GM18861 (cell line): ENCODE measurements around the gene OXA1L.
"Not testable (repeated sequence)": the region's sequence is repeated elsewhere in the genome, so short reads cannot be mapped to it uniquely, and the experiment has no call there.

Experiments used
- ATAC-seq: cut with Tn5 transposase; IDR thresholded peaks from one replicate; pipeline ENCODE4 v1.9.1; 2021; ENCODE audit not compliant: unreplicated experiment

OXA1L gene

DNA sequence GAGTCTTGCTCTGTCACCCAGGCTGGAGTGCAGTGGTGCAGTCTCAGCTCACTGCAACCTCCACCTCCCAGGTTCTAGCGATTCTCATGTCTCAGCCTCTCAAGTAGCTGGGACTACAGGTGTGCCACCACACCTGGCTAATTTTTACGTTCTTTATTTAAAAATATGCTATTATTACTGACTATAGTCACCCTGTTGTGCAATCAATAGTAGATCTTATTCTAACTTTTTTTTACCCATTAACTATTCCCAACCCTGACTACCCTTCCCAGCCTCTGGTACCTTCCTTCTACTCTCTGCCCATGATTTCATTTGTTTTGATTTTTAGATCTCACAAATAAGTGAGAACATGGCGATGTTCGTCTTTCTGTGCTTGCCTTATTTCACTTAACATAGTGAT is 2.5 kb downstream of the OXA1L start:
- ATAC-seq, result no peak

DNA sequence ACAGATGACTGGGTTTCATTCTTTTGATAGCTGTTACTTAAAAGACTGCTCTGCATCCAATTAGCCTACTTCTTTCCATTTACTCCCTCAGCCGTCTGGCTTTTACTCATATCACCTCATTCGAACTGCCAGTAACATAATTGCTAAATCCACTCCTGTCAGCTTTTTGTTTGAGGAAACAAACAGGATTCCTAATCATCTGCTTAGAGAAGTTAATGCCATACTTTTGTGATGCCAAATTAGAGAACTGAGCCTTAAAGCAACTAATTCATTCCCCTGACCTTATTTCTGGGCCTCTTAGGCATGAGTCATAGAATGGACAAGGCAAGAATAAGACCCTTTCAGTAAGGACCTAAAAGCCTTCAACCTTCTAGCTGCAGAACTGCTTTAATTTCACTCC is 2.9 kb downstream of the OXA1L start:
- ATAC-seq, result no peak

DNA sequence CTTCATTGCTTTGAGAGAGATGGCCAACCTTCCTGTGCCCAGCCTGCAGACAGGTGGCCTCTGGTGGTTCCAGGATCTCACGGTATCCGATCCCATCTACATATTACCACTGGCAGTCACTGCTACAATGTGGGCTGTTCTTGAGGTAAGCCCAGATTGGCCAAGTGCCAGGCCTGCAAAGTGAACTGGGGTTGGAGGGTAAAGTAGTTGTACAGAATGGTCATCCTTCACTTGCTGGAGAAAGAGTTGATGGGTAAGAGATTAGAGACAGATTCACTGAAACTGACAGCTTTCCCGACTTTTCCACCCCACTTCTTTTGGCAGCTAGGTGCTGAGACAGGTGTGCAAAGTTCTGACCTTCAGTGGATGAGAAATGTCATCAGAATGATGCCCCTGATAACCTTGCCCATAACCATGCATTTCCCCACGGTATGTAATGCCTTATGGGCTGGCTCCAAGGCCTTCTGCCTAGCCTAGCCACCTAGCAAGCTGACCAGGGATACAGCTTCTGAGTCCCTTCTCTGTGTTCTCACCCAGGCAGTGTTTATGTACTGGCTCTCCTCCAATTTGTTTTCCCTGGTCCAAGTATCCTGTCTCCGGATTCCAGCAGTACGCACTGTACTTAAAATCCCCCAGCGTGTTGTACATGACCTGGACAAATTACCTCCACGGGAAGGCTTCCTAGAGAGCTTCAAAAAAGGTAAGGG is 4.1 kb downstream of the OXA1L start:
- no peak for ATAC-seq

DNA sequence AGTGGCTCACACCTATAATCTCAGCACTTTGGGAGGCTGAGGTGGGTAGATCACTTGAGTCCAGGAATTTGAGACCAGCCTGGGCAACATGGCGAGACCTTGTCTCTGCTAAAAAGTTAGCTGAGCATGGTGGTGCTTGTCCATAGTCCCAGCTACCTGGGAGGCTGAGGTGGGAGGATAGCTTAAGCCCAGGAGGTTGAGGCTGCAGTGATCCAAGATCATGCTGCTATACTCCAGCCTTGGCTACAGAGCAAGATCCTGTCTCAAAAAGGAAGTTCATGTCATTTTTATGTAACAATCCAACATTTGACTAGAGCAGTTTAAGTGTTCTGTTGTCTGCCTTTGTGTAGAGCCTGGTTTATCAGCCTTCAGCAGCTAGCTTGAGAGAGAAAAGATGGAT is 6.2 kb downstream of the OXA1L start:
- ATAC-seq, result no peak

DNA sequence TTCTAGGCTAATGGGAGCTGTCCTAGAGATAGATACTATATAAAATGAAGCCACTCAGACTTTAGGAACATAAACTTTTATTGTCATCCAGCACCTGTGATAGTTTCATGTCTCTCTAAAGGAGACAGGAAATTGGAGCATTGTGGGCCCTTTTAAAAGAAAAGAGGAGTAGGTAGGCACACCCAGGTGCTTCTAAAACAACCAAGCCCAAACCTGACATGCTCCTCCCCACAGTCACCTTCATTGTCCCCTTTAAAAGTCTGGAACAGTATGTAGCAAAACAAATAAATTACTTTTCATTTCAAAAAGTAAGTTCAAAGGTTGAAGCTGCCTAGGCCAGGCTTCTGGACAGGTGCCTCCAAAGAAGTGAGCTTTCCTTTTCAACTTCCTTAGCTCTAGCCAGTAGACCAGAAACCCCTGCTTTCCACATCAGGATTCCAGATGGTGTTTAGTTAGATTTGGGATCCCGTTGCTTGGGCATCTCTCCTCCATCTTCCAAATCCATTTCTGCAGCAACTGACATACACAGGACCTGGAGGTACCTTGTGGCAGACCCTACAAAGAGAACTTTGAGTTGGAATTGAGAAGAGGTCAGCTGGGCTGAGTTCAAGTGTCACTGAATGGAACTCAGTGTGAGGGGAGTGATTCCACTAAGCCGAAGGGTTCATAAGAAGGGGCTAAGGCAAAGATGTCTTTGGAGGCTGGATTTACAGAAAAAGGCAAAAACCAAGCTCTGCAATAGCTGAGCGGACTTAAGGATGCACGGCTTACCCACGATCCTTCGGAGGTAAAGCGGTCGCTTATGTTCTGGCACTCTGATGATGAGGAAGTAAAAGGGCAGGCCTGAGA is 6.9 kb downstream of the OXA1L start:
- no peak for ATAC-seq

DNA sequence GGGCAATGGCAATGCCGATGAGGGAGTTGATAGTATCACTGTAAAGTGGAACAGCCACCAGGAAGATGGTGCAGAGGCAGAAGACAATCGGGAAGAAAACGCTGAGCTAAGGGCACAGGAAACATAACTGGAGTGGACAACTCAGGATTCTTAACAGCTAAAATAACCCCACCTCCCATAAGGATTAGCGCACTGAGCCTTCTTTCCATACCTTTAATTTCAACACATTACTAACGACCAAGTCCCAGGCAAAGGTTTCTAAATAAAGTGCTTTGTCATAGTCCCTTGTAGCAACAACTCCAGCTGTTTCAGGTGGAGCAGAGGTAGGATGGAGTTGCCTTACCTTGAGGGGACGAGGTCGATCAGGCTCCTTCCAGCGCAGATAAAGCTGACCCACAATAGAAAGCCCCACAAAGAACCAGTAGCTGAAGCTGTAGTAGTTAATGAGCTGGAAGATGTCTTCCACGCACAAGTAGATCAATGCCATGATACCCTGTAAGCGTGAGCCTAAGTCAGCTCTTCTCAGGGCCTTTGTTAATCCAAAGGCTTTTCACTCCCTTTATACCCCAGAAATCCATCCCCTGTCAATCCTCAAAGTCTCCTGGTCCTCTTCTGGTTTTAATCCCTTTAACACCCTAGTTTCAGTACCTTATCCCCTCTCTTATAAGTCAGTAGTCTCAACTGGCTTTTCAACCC is 7.7 kb downstream of the OXA1L start:
- ATAC-seq, result no peak

DNA sequence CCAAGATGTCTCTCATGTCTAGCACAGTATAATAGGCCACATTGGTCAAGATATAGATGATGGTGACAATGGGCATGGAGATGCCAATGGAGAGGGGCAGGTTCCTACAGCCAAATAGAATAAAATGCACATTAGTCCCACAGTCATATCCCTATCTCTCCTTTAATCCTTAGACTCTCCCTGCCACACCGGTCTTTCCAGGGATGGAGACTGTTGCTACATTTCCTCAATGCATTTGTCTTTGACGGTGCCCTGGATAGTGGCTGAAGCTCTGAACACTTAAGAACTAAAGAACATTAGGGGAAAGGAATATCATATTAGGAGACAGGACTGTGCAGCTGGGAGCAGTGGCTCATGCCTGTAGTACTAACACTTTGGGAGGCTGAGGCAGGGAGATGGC is 9.7 kb downstream of the OXA1L start:
- ATAC-seq, result no peak

DNA sequence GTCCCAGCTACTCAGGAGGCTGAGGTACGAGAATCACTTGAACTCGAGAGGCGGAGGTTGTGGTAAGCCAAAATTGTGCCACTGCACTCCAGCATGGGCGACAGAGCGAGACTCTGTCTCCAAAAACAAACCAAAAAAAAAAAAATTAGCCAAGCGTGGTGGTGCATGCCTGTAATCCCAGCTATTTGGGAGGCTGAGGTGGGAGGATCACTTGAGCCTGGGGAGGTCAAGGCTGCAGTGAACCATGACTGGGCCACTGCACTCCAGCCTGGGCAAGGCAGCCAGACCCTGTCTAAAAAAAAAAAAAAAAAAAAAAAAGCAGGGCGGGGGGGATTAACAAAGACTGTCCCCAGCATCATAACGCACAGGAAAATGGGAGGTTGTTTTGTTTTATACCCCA is 10.4 kb downstream of the OXA1L start:
- not testable (repeated sequence) for ATAC-seq

DNA sequence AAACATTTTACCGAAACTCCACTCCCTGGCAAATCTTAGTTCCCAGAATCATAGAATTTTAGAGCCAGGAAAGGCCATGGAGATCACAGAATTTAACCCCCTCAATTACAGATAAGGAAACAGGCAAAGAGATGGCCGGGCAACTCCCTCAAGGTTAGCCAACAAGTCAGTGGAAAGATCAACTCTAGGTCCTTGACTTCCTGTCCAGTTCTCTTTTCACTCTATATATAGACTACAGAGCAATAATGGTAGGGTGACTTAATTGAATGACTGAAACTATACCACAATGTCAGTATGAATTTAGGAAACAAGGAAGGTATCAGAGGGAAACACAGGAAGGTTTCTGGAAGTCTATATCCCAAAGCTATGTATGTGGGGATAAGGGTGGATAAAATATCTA is 11.6 kb downstream of the OXA1L start:
- no peak for ATAC-seq

DNA sequence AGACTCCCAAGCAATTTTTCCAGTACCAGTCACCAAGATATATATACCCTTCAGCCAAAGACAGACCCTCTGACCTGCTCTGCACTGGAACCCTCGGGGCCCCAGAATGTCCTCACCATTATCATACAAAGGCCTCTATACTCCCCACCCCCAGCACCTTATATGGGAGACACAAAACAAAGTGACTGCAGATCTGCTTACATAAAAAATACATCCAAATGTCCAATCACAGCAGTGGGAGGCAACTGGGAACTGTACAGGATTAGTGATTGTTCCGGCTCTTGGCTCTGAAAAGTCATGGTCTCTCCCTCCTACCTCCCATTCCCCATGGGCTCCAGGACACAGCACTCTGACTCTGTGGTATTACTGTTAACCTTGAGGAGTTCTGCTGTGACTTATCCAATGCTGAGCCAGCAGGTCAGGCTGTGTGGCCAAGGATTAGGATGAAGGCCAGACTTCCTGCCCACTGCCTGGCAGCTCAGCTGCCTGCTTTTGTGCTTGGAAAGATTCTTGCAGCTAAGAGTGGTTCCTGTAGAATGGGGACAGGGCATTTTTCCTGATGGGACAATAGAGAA is 13.7 kb downstream of the OXA1L start:
- no peak for ATAC-seq

DNA sequence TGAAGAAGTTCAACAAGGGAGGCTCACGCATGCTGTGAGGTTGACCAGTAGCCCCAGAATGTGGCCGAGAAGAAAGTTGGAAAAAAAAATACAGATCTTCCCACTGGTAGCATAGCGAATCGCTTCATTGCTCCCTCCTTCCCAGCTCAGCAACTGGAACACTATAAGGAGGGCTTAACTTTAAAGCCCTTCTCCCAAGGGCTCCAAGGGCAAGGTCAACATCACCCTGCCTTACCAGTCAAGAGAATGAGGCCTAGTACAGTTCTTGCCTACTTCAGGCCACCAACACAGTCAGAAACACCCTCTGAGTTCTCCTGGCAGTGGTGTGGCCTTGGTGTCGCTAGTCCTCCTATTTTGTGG is 14.4 kb downstream of the OXA1L start:
- no peak for ATAC-seq

DNA sequence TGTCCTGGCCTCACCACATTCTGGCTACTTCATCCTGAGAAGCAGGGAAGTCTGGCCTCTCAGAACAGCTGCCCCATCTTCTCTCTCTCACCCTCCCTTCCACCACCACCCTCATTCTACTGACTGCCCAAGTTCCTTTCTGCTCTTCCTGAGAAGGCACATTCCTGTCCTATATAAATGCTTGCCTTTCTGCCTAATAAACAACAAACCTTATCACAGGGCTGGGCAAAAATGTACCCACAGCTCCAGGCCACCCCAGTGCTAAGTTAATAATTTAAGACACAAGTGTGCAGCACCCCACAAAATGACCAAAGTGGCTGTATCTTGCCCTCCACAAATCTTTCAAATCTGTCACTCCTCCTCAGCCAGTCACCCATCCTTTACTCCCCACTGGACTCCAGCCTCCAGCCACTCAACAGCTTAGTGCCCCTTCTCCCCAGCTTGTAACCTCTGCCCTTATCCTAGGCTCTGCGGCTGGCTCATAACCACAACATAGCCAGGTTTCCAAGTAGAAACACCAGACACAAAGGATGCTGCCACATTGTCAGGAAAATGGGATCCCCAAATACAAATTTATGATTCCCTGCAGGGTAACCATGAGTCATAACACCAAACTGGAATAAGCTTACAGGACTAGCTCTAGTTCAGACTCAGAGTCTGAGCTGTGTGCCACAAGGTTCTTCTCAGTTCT is 15.0 kb downstream of the OXA1L start:
- no peak for ATAC-seq

DNA sequence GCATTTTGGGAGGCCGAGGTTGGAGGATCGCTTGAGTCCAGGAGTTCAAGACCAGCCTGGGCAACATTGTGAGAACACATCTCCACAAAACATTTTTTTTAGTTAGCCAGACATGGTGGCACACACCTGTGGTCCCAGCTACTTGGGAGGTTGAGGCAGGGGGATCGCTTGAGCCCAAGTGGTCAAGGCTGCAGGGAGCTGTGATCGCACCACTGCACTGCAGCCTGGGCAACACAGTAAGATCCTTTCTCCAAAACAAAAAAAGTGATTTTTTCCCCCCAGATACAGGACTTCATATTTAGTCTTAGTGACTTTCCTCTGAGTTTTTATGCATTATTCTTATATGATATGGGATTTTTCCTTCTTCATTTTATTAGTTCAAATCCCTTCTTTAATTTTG is 20.2 kb downstream of the OXA1L start:
- ATAC-seq, result no peak

DNA sequence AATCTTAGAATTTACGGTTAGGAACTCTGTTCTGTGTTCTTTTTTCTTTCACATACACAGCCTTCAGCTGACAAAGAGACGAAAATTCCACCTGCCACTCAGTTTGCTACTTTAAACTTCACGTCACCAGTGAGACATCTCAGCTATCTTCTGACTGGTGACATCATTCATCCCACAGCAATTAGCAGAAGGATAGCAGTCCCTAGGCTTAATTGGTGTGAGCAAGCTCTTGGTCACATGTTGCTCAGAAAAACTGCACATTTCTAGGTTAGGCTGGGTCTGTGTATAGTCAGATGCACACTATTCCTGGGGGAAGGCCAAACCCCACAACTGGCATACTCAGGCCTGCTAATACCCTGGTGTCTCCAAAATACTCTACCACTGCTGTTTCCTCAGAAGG is 24.8 kb downstream of the OXA1L start:
- ATAC-seq, result no peak

DNA sequence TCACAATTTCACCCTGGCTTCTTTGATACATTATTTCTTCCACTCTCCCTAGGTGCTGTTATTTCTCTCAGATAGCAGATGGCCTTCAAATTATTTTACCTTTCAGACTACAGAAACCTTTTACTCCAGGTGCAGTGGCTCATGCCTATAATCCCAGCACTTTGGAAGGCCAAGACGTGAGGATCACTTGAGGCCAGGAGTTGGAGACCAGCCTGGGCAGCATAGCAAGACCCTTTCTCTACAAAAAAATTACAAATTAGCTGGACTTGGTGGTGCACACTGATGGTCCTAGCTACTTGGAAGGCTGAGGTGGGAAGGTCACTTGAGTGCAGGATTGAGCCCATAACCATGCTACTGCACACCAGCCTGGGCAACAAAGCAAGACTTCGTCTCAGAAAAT is 25.7 kb downstream of the OXA1L start:
- ATAC-seq, result no peak

DNA sequence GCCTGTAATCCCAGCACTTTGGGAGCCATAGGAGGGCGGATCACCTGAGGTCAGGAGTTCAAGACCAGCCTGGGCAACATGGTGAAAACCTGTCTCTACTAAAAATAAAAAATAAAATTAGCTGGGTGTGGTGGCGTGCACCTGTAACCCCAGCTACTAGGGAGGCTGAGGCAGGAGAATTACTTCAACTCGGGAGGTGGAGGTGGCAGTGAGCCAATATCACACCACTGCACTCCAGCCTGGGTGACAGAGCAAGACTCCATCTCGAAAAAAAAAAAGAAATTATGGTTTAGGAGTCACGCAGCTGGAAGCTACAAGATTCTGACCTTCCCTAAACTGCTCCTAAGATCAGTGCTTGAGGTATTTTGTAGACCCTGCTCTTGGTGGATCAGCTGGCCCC is 27.1 kb downstream of the OXA1L start:
- ATAC-seq, result not testable (repeated sequence)

DNA sequence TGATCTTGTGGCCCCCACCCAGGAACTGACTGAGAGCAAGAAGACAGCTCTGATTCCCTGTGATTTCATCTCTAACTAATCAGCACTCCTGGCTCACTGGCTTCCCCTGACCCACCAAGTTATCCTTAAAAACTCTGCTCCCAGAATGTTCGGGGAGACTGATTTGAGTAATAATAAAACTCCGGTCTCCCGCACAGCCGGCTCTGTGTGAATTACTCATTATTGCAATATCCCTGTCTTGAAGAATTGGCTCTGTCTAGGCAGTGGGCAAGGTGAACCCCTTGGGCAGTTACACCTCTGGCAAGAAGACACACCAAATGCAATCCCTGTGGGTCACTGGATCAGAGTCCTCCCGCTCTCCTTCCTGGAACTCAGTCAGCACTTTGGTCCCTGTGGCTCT is 27.5 kb downstream of the OXA1L start:
- ATAC-seq, result no peak

DNA sequence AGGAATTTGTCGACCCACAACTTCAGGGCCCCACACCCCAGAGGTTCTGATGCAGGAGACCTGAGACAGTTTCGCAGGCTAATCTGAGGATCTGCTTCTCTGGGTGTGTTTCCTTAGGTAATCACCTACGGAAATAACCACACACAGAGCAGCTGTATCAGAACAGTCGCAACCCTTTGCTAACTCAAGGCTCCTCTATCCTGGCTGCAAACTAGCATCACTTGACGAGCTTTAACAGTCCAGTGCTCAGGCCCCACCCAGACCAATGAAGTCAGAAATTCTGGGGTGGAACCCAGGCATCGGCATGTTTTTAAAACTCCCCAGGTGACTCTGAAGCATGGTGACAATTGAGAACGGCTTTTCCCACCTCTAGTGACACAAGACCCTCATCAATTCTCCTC is 28.1 kb downstream of the OXA1L start:
- ATAC-seq, result no peak

DNA sequence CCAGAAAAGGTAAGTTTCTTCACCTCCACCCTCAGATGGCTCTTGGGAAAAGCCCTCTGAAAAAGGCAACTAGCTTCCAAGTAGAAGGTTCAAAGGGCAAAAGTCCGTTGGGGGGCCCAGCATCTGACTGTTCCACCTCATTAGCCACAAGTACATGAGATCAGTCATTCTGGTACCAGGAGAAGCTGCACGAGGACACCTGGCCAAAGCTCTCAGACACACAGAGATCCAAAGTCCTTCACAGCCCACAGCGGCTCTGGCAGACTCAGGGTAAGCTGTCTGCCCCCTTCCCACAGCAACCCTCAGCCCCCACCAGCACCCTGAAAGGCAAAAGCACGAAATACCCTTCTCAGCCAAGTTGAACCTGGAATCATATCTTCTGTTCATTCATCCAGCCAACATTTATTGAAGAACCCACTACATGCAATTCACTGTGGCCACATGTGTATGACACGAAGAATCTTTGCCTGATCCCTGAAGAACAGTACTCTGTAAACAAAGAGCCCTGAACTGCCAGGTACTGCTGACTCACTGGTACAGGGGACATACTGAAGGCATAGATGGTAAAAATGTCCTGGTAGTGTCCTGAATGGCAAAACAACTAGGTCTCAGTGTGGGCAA is 29.7 kb downstream of the OXA1L start:
- ATAC-seq, result no peak

DNA sequence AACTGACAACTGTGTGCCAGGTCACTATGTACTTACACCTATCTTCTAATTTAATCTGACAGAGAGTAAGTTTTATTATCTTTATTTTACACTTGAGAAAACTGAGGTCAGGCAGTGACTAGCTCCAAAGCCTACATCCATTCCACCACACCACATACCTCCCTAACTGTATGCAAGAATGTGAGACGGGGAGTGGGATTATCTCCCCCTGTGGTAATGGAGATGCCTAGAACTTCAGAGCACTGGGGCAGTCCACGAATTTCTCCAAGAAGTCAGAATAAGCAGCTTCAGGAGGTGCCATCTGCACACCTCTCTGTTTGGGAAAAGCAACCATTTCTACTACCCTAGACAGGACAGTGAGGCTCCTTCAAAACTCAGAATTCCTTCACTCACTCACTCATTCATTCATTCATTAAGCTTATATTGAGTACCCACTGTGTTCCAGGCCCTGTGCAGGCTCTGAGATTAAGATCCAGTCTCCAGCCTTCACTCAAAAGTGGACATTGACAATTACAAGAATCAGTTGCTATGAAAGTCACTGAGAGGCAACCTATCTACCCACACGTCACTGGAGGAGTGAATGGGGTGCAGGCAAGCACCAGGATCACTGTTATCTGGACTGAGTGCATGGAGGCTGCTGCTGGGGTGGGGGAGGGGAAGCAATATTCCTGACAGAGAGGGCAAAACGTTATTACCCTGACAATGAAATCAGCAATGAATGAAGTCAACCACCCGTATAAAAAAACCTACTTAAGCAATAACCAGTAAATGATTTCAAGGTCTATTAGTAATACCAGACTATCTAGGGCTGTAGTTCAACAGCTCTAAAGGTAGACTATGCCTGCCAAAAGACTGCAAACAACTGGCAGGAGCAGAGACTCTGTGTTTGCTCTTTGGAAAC is 30.8 kb downstream of the OXA1L start:
- ATAC-seq, result no peak
